ENCODE data around the gene SPATA24. TPM values are rescaled to one million over a fixed set of nuclear protein-coding genes. Genes with fewer than 3 reads are reported as not detected.

Gene SPATA24
- total RNA-seq, 2 donors from 2014 or later, result 18.9 TPM; not detected in 1

DNA sequence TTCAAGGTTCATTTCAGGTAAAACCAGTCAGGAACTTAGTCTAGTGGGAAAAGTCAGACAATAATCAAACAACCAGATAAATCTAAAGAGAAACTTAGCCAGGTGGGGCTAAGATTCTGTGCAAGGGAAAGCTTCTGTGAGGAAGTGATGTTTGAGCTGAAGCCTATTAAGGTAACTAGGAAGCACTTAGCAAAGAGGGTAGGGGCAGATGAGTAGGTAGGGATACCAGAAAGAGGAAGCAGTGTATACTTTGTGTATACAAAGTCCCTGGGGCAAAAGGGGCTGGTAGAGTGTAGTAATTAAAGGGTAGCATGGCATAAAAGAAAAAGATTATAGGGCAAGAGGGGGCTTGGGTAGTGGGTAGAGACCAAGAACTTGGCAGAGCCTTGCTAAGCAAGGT lies 3.6 kb upstream of the SPATA24 start:
- intact Hi-C loops (cut with DNase I), result no loop called here
- TF ChIP-seq CTCF (IDR thresholded peaks at IDR 0.05) (no peak), POLR2A (IDR thresholded peaks at IDR 0.05) (no peak)
- Histone ChIP-seq H3K27ac (no peak overlapping the region), H3K9me3 (no peaks in the 10 kb centered on the region), H3K36me3 (replicated peaks in 1 of 2; ENCODE audit: insufficient read depth in 1 of 2, low read depth in 2 of 2) (no peaks in the 10 kb centered on the region), H3K4me1 (peaks cover 14% of the 10 kb centered on the region), H3K4me3 (no peak overlapping the region), H3K27me3 (no peaks in the 10 kb centered on the region)
- DNase-seq, result no peak
- ATAC-seq, result no peak

- intact Hi-C loops (cut with DNase I), result no loop called here
- DNase-seq (no peak), ATAC-seq (no peak)
- H3K27ac ChIP-seq, result no peak overlapping the region
- no peaks in the 10 kb centered on the region for H3K9me3 ChIP-seq
- no peak for TF ChIP-seq POLR2A (IDR thresholded peaks at IDR 0.05)
- TF ChIP-seq CTCF (IDR thresholded peaks at IDR 0.05), result no peak
- no peaks in the 10 kb centered on the region for H3K36me3 ChIP-seq (replicated peaks in 1 of 2; ENCODE audit: insufficient read depth in 1 of 2, low read depth in 2 of 2)
- H3K4me3 ChIP-seq, result no peak overlapping the region
- H3K27me3 ChIP-seq, result no peaks in the 10 kb centered on the region
- peaks cover 14% of the 10 kb centered on the region for H3K4me1 ChIP-seq
- WGBS, 2 donors, result 68 to 72% methylated on average over 2 of the region's 2 CpGs
Measured at GRCh38 chr5:139406963-139407362, 3.1 kb upstream of the SPATA24 start.

DNA sequence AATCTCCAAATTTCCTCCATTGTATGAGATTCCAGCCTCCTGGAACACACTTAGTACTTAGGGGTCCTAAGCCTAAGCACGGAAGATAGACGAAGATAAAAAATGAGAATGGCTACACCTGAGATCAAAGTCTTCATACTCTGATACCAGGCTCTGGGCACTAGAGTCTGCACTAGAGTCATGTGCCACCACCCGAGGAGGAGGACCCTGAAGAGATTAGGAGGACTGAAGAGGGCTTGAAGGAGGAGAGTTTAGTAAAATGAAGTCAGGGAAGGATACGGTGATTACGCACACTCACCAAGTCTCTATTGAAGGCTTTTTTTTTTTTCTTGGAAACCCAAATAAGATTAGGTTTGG lies 573 bp upstream of the SPATA24 start:
- Histone ChIP-seq H3K27ac (peak overlapping the region; percentile 73 to 96 (median 91)), H3K4me1 (peaks cover 14% of the 10 kb centered on the region), H3K36me3 (replicated peaks in 1 of 2; ENCODE audit: insufficient read depth in 1 of 2, low read depth in 2 of 2) (no peaks in the 10 kb centered on the region), H3K27me3 (no peaks in the 10 kb centered on the region), H3K9me3 (no peaks in the 10 kb centered on the region), H3K4me3 (no peak overlapping the region)
- TF ChIP-seq POLR2A (IDR thresholded peaks at IDR 0.05) (no peak), CTCF (IDR thresholded peaks at IDR 0.05) (no peak)
- 52 to 56% methylated on average over 5 of the region's 5 CpGs for WGBS, 2 donors
- ATAC-seq, result no peak
- intact Hi-C loops (cut with DNase I), result no loop called here
- no peak for DNase-seq

GRCh38 chr5:139403418-139403786 lies 487 bp downstream of the SPATA24 start:
- no peaks in the 10 kb centered on the region for H3K36me3 ChIP-seq (replicated peaks in 1 of 2; ENCODE audit: insufficient read depth in 1 of 2, low read depth in 2 of 2)
- TF ChIP-seq CTCF (IDR thresholded peaks at IDR 0.05), result no peak
- TF ChIP-seq POLR2A (IDR thresholded peaks at IDR 0.05), result no peak
- no peaks in the 10 kb centered on the region for H3K27me3 ChIP-seq
- H3K4me1 ChIP-seq, result peaks cover 14% of the 10 kb centered on the region
- H3K4me3 ChIP-seq, result peak overlapping the region in 1 of 2 donors; percentile 38
- H3K9me3 ChIP-seq, result no peaks in the 10 kb centered on the region
- ATAC-seq (peak; percentile 2), DNase-seq (no peak)
- WGBS, 2 donors, result 20 to 26% methylated on average over 7 of the region's 7 CpGs
- intact Hi-C loops (cut with DNase I), result no loop called here
- H3K27ac ChIP-seq, result peak overlapping the region; percentile 73 to 96 (median 91)

GRCh38 chr5:139402561-139403158 lies 1.2 kb downstream of the SPATA24 start:
- H3K4me3 ChIP-seq, result no peak overlapping the region
- peaks cover 14% of the 10 kb centered on the region for H3K4me1 ChIP-seq
- no peaks in the 10 kb centered on the region for H3K36me3 ChIP-seq (replicated peaks in 1 of 2; ENCODE audit: insufficient read depth in 1 of 2, low read depth in 2 of 2)
- H3K9me3 ChIP-seq, result no peaks in the 10 kb centered on the region
- H3K27me3 ChIP-seq, result no peaks in the 10 kb centered on the region
- no peak for TF ChIP-seq POLR2A (IDR thresholded peaks at IDR 0.05)
- TF ChIP-seq CTCF (IDR thresholded peaks at IDR 0.05), result peak in 2 of 7 experiments; percentile 25 to 27
- WGBS, 2 donors, result 69 to 74% methylated on average over 7 of the region's 7 CpGs
- ATAC-seq, result no peak
- DNase-seq, result no peak
- no peak overlapping the region for H3K27ac ChIP-seq
- intact Hi-C loops (cut with DNase I), result no loop called here

All from body of pancreas (tissue), 4 donors.